Vagina (tissue), 2 donors: ENCODE data around the gene NCOA3. TPM values are rescaled to one million over a fixed set of nuclear protein-coding genes. Genes with fewer than 3 reads are reported as not detected.

Experiments
- DNase-seq, 2 donors: peaks; one replicate each; pipeline ENCODE4 v3.0.0-alpha.2; 2017; ENCODE audit errors: extremely low spot score in 2 of 2
- H3K27ac ChIP-seq: fragments of 200-600 bp; sonication (generic); one replicate; pipeline ENCODE4 v1.5.1; 2019
- H3K27me3 ChIP-seq: fragments of 200-600 bp; sonication (generic); one replicate; pipeline ENCODE4 v1.5.1; 2019
- H3K36me3 ChIP-seq, 2 donors: fragments of 200-600 bp; sonication (generic); one replicate each; pipeline ENCODE4 v1.5.1; 2017 to 2019
- H3K4me1 ChIP-seq: fragments of 200-600 bp; sonication (generic); one replicate; pipeline ENCODE4 v1.5.1; 2019
- H3K4me3 ChIP-seq, 2 donors: fragments of 200-600 bp; sonication (generic); 1 replicate in 1 of 2; 2 replicates in 1 of 2; pipeline ENCODE4 v1.5.1; 2016 to 2019
- H3K9me3 ChIP-seq: fragments of 200-600 bp; sonication (generic); one replicate; pipeline ENCODE4 v1.5.1; 2019
- POLR2A ChIP-seq, 2 donors: fragments of 450-650 bp; IDR thresholded peaks; one replicate each; pipeline ENCODE4 v1.6.1; 2017; ENCODE audit warnings: antibody characterized with exemption in 2 of 2, mild to moderate bottlenecking in 2 of 2, moderate library complexity in 2 of 2
- POLR2AphosphoS5 ChIP-seq, 2 donors: sonication (generic); formaldehyde crosslinking; IDR thresholded peaks; one replicate each; pipeline ENCODE4 v1.9.0; 2017; ENCODE audit warnings: antibody characterized with exemption in 2 of 2, mild to moderate bottlenecking in 2 of 2, low read depth in 1 of 2; ENCODE audit not compliant: insufficient read depth in 1 of 2
- intact Hi-C: fragments of 100-400 bp; cut with DNase I; formaldehyde crosslinking; loops from one replicate; pipeline ENCODE4 v1.15.1; 2023
- total RNA-seq: library from RNA; depleted of rRNA; stranded (reverse); fragments of >200 nt; gene quantifications from one replicate; pipeline ENCODE4 v1.2.3, GENCODE V29; 2016
- TF ChIP-seq, protein P1 (sequence below), 3 experiments: fragments of 450-650 bp in 2 of 3; fragments of 200-600 bp in 1 of 3; sonication (generic) in 1 of 3; IDR thresholded peaks; one replicate each; pipeline ENCODE4 v1.5.1; 2017 to 2019; ENCODE audit warnings: antibody characterized with exemption in 3 of 3, mild to moderate bottlenecking in 2 of 3, moderate library complexity in 2 of 3

The NCOA3 gene
- total RNA-seq, 1 donor from 2014 or later, result 47.1 TPM

DNA sequence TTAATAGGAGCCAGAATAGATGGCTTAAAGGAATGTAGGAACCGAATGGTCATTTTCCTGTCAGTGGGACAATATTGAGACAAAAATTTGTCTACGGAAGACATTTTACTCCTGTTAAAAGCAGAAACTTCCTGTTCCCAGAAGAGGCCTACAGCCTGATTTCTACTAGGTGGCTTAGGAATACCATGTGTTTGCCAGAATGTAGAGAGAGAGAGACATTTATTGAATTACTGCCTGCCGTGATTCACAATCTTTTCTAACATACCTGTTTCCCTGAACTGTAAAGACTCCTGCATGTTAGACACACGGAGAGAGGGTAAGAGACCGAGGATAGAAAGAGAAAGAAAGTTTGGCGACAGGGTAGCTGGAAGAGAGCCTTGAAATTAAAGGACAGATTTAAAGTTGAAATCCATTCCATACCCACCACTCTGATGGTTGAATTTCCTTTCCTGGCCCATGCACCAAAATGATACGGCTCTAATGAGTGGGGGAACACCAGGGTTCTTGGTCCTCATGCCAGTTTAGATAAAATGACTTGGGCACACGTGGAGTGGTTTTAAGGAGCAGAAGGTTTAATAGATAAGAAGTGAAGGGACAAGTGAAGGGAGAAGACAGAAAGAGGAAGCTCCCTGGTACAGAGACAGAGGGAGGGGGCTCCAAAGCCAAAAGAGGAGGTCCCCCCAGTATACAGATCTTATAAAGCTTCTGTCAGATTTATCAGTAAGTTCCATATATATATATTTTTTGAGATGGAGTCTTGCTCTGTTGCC lies 22.5 kb downstream of the NCOA3 start:
- intact Hi-C loops, result no loop called here
- H3K4me1 ChIP-seq, result peaks cover 15% of the 10 kb centered on the region
- no peak for DNase-seq
- H3K36me3 ChIP-seq, result peaks cover 0 to 7% of the 10 kb centered on the region in 2 donors
- H3K4me3 ChIP-seq, result no peak overlapping the region
- H3K9me3 ChIP-seq, result peaks cover 8% of the 10 kb centered on the region
- no peaks in the 10 kb centered on the region for H3K27me3 ChIP-seq
- no peak overlapping the region for H3K27ac ChIP-seq
- TF ChIP-seq POLR2A (IDR thresholded peaks at IDR 0.05), result no peak
- no peak for TF ChIP-seq POLR2AphosphoS5 (IDR thresholded peaks at IDR 0.05; ENCODE audit: insufficient read depth in 1 of 2, low read depth in 1 of 2)
- TF ChIP-seq, protein P1, sequence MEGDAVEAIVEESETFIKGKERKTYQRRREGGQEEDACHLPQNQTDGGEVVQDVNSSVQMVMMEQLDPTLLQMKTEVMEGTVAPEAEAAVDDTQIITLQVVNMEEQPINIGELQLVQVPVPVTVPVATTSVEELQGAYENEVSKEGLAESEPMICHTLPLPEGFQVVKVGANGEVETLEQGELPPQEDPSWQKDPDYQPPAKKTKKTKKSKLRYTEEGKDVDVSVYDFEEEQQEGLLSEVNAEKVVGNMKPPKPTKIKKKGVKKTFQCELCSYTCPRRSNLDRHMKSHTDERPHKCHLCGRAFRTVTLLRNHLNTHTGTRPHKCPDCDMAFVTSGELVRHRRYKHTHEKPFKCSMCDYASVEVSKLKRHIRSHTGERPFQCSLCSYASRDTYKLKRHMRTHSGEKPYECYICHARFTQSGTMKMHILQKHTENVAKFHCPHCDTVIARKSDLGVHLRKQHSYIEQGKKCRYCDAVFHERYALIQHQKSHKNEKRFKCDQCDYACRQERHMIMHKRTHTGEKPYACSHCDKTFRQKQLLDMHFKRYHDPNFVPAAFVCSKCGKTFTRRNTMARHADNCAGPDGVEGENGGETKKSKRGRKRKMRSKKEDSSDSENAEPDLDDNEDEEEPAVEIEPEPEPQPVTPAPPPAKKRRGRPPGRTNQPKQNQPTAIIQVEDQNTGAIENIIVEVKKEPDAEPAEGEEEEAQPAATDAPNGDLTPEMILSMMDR (IDR thresholded peaks at IDR 0.05), result no peak

DNA sequence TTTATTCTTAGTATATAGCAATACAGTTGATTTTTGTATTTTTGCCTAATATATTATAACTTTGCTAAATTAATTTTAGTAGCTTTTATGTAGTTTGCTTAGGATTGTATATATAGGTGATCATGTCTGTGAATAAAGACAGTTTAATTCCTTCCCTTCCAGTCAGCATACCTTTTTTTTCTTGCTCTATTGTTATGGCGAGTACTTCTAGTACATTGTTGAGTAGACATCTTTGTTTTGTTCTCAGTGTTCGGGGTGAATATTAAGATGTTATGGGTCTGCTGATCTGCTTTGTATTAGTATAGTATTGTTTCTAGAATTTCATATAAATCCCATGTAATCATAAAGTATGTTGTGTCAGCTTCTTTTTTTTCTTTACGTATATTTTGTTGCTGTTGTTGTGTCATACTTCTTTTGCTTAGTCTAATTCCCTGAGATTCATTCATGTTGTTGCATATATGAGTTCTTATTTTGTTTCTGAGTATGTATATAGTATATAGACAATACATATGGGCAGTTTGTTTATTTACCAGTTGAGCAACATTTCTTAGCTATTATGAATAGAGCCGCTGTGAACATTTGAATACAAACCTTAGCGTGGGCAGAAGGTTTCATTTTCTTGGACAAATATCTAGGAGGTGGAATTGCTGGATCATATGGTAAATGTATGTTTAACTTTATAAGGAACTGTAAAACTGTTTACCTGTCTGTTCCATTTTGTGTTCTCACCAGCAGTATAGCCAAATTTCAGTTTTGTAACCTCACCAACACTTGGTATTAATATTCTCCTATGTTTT lies 25.5 kb downstream of the NCOA3 start:
- intact Hi-C loops, result no loop called here
- Histone ChIP-seq H3K4me3 (no peak overlapping the region), H3K4me1 (peaks cover 22% of the 10 kb centered on the region), H3K27ac (no peak overlapping the region), H3K27me3 (no peaks in the 10 kb centered on the region), H3K36me3 (no peaks in the 10 kb centered on the region), H3K9me3 (peaks cover 3% of the 10 kb centered on the region)
- no peak for DNase-seq
- TF ChIP-seq POLR2AphosphoS5 (IDR thresholded peaks at IDR 0.05; ENCODE audit: insufficient read depth in 1 of 2, low read depth in 1 of 2) (no peak), POLR2A (IDR thresholded peaks at IDR 0.05) (no peak)
- TF ChIP-seq, protein P1 (IDR thresholded peaks at IDR 0.05), result no peak

DNA sequence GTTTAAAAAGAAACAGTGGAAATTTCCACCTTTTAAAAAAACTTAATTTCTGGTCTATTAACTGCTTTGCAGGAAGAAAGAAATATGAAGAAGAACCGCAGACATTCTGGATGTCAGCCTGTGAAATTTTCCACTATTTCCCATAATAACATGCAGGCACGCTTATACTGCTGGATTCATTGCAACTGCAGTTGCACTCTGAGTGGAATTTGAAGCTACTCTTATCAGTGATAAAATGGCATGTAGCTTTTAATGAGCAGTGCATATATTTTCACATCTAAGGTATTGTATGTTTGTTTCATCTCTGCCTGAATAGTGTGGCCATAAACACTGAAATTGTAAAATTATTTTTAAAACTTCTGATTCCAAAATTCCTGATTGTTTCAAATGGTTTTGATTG lies 28.2 kb downstream of the NCOA3 start:
- Histone ChIP-seq H3K9me3 (peaks cover 3% of the 10 kb centered on the region), H3K27ac (no peak overlapping the region), H3K4me1 (peaks cover 9% of the 10 kb centered on the region), H3K36me3 (no peaks in the 10 kb centered on the region), H3K27me3 (no peaks in the 10 kb centered on the region), H3K4me3 (no peak overlapping the region)
- intact Hi-C loops, result no loop called here
- TF ChIP-seq POLR2AphosphoS5 (IDR thresholded peaks at IDR 0.05; ENCODE audit: insufficient read depth in 1 of 2, low read depth in 1 of 2) (no peak), POLR2A (IDR thresholded peaks at IDR 0.05) (no peak)
- TF ChIP-seq, protein P1 (IDR thresholded peaks at IDR 0.05), result no peak
- no peak for DNase-seq

DNA sequence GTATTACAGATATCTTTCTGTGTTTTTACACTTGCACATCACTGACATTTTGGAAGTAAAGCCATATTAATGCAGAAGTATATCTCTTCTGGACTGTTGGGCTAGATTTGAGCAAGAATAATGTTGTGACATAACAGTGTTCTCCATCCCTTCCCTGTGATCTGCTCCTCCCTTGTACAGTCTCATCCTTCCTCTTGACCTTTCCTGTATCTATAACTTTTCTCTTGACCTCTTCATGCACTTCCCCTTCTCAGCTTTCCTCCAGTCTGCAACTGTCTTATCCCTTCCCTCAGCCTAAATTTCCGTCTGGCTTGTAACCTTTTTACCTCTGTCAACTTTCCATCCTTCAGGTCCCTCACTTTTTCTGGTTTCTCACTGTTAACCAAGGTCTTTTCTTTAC lies 29.8 kb downstream of the NCOA3 start:
- no peaks in the 10 kb centered on the region for H3K27me3 ChIP-seq

More for the DNA sequence above, 29.8 kb downstream of the NCOA3 start:
- intact Hi-C loops, result no loop called here
- TF ChIP-seq POLR2A (IDR thresholded peaks at IDR 0.05) (no peak), POLR2AphosphoS5 (IDR thresholded peaks at IDR 0.05; ENCODE audit: insufficient read depth in 1 of 2, low read depth in 1 of 2) (no peak)
- TF ChIP-seq, protein P1 (IDR thresholded peaks at IDR 0.05), result no peak
- Histone ChIP-seq H3K4me3 (no peak overlapping the region), H3K9me3 (peaks cover 3% of the 10 kb centered on the region), H3K4me1 (peaks cover 9% of the 10 kb centered on the region), H3K27ac (no peak overlapping the region), H3K36me3 (no peaks in the 10 kb centered on the region)
- DNase-seq, result no peak
